Neuronal stem cell (in vitro differentiated cells): ENCODE results near the gene PEMT.

Source experiments
- DNase-seq: peaks from one replicate; pipeline ENCODE4 v3.0.0-alpha.2; 2013; ENCODE audit warnings: low spot score
- H2AFZ ChIP-seq: one replicate; pipeline ENCODE4 v1.6.1; 2013; ENCODE audit warnings: mild to moderate bottlenecking, low read length, inconsistent platforms
- H2AK5ac ChIP-seq: 2 replicates; pipeline ENCODE4 v1.6.1; 2013; ENCODE audit warnings: low read depth, mild to moderate bottlenecking, inconsistent platforms, low read length, moderate library complexity, mixed read lengths
- H2BK120ac ChIP-seq: 2 replicates; pipeline ENCODE4 v1.6.1; 2013; ENCODE audit warnings: low read depth, mild to moderate bottlenecking, inconsistent platforms, low read length, moderate library complexity, mixed read lengths
- H2BK12ac ChIP-seq: one replicate; pipeline ENCODE4 v1.6.1; 2013; ENCODE audit warnings: low read length, inconsistent platforms
- H2BK15ac ChIP-seq: 2 replicates; pipeline ENCODE4 v1.6.1; 2013; ENCODE audit warnings: mild to moderate bottlenecking, low read length, inconsistent platforms, mixed read lengths
- H2BK5ac ChIP-seq: one replicate; pipeline ENCODE4 v1.6.1; 2013; ENCODE audit warnings: inconsistent platforms, mild to moderate bottlenecking, low read length, moderate library complexity
- H3K14ac ChIP-seq: one replicate; pipeline ENCODE4 v1.6.1; 2013; ENCODE audit warnings: low read length, inconsistent platforms
- H3K18ac ChIP-seq: 2 replicates; pipeline ENCODE4 v1.6.1; 2013; ENCODE audit warnings: low read length, inconsistent platforms
- H3K23ac ChIP-seq: 2 replicates; pipeline ENCODE4 v1.6.1; 2013; ENCODE audit warnings: low read depth, mild to moderate bottlenecking, mixed read lengths, low read length, inconsistent platforms; ENCODE audit not compliant: poor library complexity
- H3K27ac ChIP-seq: replicated peaks from 3 replicates; pipeline ENCODE4 v1.5.1; 2013; ENCODE audit warnings: low read length, inconsistent platforms
- H3K27me3 ChIP-seq, 3 experiments: 2 replicates each; pipeline ENCODE4 v1.6.1; 2013; ENCODE audit warnings: low read length in 3 of 3, mild to moderate bottlenecking in 2 of 3, inconsistent platforms in 1 of 3, low read depth in 1 of 3, mixed read lengths in 1 of 3, moderate library complexity in 1 of 3; ENCODE audit not compliant: control insufficient read depth in 3 of 3, insufficient read depth in 3 of 3
- H3K36me3 ChIP-seq, 2 donors: replicated peaks in 1 of 2; 2 replicates each; pipeline ENCODE4 v1.6.1; 2013; ENCODE audit warnings: low read length in 2 of 2; ENCODE audit not compliant: control insufficient read depth in 2 of 2, insufficient read depth in 2 of 2
- H3K4ac ChIP-seq: 2 replicates; pipeline ENCODE4 v1.6.1; 2013; ENCODE audit warnings: inconsistent platforms, mild to moderate bottlenecking, low read length, moderate library complexity
- H3K4me1 ChIP-seq, 2 donors: 1 replicate in 1 of 2; 2 replicates in 1 of 2; pipeline ENCODE4 v1.6.1; 2013; ENCODE audit warnings: low read length in 2 of 2, low read depth in 1 of 2; ENCODE audit not compliant: control insufficient read depth in 2 of 2, insufficient read depth in 1 of 2
- H3K4me2 ChIP-seq: one replicate; pipeline ENCODE4 v1.6.1; 2013; ENCODE audit warnings: mild to moderate bottlenecking, low read length, inconsistent platforms; ENCODE audit not compliant: insufficient read depth, poor library complexity, severe bottlenecking
- H3K4me3 ChIP-seq, 2 donors: 2 replicates each; pipeline ENCODE4 v1.5.1; 2013; ENCODE audit warnings: low read length in 2 of 2, mild to moderate bottlenecking in 2 of 2, inconsistent platforms in 1 of 2, moderate library complexity in 1 of 2
- H3K79me1 ChIP-seq: one replicate; pipeline ENCODE4 v1.6.1; 2013; ENCODE audit warnings: low read depth, mild to moderate bottlenecking, inconsistent platforms, low read length, moderate library complexity
- H3K9ac ChIP-seq: one replicate; pipeline ENCODE4 v1.6.1; 2013; ENCODE audit warnings: mild to moderate bottlenecking, low read depth, low read length, inconsistent platforms; ENCODE audit not compliant: poor library complexity
- H3K9me3 ChIP-seq, 2 donors: replicated peaks in 1 of 2; 2 replicates each; pipeline versions ENCODE3 to v1.6.1; 2013; ENCODE audit warnings: low read length in 2 of 2, mild to moderate bottlenecking in 2 of 2, inconsistent platforms in 1 of 2, low read depth in 1 of 2, mixed read lengths in 1 of 2, moderate library complexity in 1 of 2; ENCODE audit not compliant: control insufficient read depth in 2 of 2, insufficient read depth in 1 of 2
- H4K8ac ChIP-seq: one replicate; pipeline ENCODE4 v1.6.1; 2013; ENCODE audit warnings: low read depth, mild to moderate bottlenecking, inconsistent platforms, low read length, moderate library complexity
- H4K91ac ChIP-seq: one replicate; pipeline ENCODE4 v1.6.1; 2013; ENCODE audit warnings: low read length, low read depth, mild to moderate bottlenecking, inconsistent platforms; ENCODE audit not compliant: poor library complexity
- WGBS, 2 donors: extraction: QIAGEN DNeasy Blood & Tissue Kit; methylation state at CpG; one replicate each; pipeline ENCODE4 v1.1.7; 2013; ENCODE audit warnings: missing lambda C conversion rate in 2 of 2, mixed read lengths in 1 of 2; ENCODE audit not compliant: insufficient read length in 2 of 2, insufficient replicate concordance in 1 of 2; ENCODE audit errors: extremely low coverage in 2 of 2; 5-methylcytosine and 5-hydroxymethylcytosine counted together

The PEMT gene

GRCh38 chr17:17508019-17508535 lies 83.4 kb downstream of the PEMT start:
- Histone ChIP-seq H3K9ac (peak overlapping the region; percentile 30), H3K4ac (no peak overlapping the region), H2AK5ac (no peak overlapping the region), H3K18ac (no peak overlapping the region), H3K27ac (no peak overlapping the region), H3K36me3 (no peaks in the 10 kb centered on the region), H2BK120ac (no peak overlapping the region), H3K4me2 (no peak overlapping the region), H2BK5ac (peak overlapping the region; percentile 39), H3K14ac (peak overlapping the region; percentile 25), H4K91ac (no peak overlapping the region), H3K27me3 (no peaks in the 10 kb centered on the region), H3K9me3 (no peaks in the 10 kb centered on the region), H2BK12ac (no peak overlapping the region), H3K4me1 (peaks cover 8 to 11% of the 10 kb centered on the region in 2 donors), H3K79me1 (peaks cover 7% of the 10 kb centered on the region), H2BK15ac (no peak overlapping the region), H3K23ac (no peak overlapping the region), H3K4me3 (no peak overlapping the region), H2AFZ (no peak overlapping the region), H4K8ac (no peak overlapping the region)
- no CpG with 5 or more reads among the region's 11 CpGs for WGBS, 2 donors
- no peak for DNase-seq

GRCh38 chr17:17507465-17508011 lies 84.0 kb downstream of the PEMT start:
- peak overlapping the region; percentile 55 for H3K18ac ChIP-seq
- DNase-seq = no peak
- peaks cover 8 to 11% of the 10 kb centered on the region in 2 donors for H3K4me1 ChIP-seq
- no peak overlapping the region for H3K27ac ChIP-seq
- WGBS, 2 donors = no CpG with 5 or more reads among the region's 16 CpGs
- peak overlapping the region; percentile 63 for H3K9ac ChIP-seq
- peaks cover 7% of the 10 kb centered on the region for H3K79me1 ChIP-seq
- H4K8ac ChIP-seq = no peak overlapping the region
- no peaks in the 10 kb centered on the region for H3K9me3 ChIP-seq
- H3K4me2 ChIP-seq = no peak overlapping the region
- no peak overlapping the region for H3K4ac ChIP-seq
- no peaks in the 10 kb centered on the region for H3K27me3 ChIP-seq
- no peak overlapping the region for H2AFZ ChIP-seq
- H3K23ac ChIP-seq = no peak overlapping the region
- H2BK12ac ChIP-seq = no peak overlapping the region
- H2BK15ac ChIP-seq = no peak overlapping the region
- peak overlapping the region; percentile 68 for H2AK5ac ChIP-seq
- no peak overlapping the region for H4K91ac ChIP-seq
- no peaks in the 10 kb centered on the region for H3K36me3 ChIP-seq
- H3K4me3 ChIP-seq = no peak overlapping the region
- H3K14ac ChIP-seq = peak overlapping the region; percentile 75
- peak overlapping the region; percentile 39 for H2BK5ac ChIP-seq
- H2BK120ac ChIP-seq = no peak overlapping the region

GRCh38 chr17:17506893-17507464 lies 84.5 kb downstream of the PEMT start:
- Histone ChIP-seq H3K14ac (peak overlapping the region; percentile 75), H3K79me1 (peaks cover 7% of the 10 kb centered on the region), H3K4ac (no peak overlapping the region), H3K4me3 (no peak overlapping the region), H3K4me2 (no peak overlapping the region), H4K8ac (no peak overlapping the region), H2BK12ac (no peak overlapping the region), H3K36me3 (no peaks in the 10 kb centered on the region), H2AK5ac (peak overlapping the region; percentile 68), H3K18ac (peak overlapping the region; percentile 55), H2BK15ac (no peak overlapping the region), H3K27ac (no peak overlapping the region), H3K27me3 (no peaks in the 10 kb centered on the region), H2BK120ac (no peak overlapping the region), H3K9ac (peak overlapping the region; percentile 63), H2AFZ (no peak overlapping the region), H3K23ac (no peak overlapping the region), H2BK5ac (peak overlapping the region; percentile 39), H3K4me1 (peaks cover 8 to 11% of the 10 kb centered on the region in 2 donors), H4K91ac (no peak overlapping the region), H3K9me3 (no peaks in the 10 kb centered on the region)
- no peak for DNase-seq
- WGBS, 2 donors = no CpG with 5 or more reads among the region's 17 CpGs

GRCh38 chr17:17506181-17506741 lies 85.2 kb downstream of the PEMT start:
- Histone ChIP-seq H3K4ac (no peak overlapping the region), H3K9ac (peak overlapping the region; percentile 50), H3K27ac (no peak overlapping the region), H2BK120ac (no peak overlapping the region), H2AK5ac (peak overlapping the region; percentile 66), H3K27me3 (no peaks in the 10 kb centered on the region), H3K4me1 (peaks cover 8 to 11% of the 10 kb centered on the region in 2 donors), H2BK5ac (peak overlapping the region; percentile 54), H2AFZ (no peak overlapping the region), H2BK12ac (peak overlapping the region; percentile 70), H3K18ac (peak overlapping the region; percentile 72), H3K4me3 (no peak overlapping the region), H3K36me3 (no peaks in the 10 kb centered on the region), H4K8ac (no peak overlapping the region), H3K14ac (peak overlapping the region; percentile 63), H4K91ac (no peak overlapping the region), H3K4me2 (no peak overlapping the region), H3K9me3 (no peaks in the 10 kb centered on the region), H3K79me1 (peaks cover 7% of the 10 kb centered on the region), H3K23ac (peak overlapping the region; percentile 75), H2BK15ac (no peak overlapping the region)
- no CpG with 5 or more reads among the region's 22 CpGs for WGBS, 2 donors
- no peak for DNase-seq
